ACC112 (cell line): Measurements from ENCODE around the gene DIP2A.
"Not testable (repeated sequence)": the region's sequence is repeated elsewhere in the genome, so short reads cannot be mapped to it uniquely, and the experiment has no call there.

ENCODE experiments used
- H2AFZ ChIP-seq: fragments of 200-600 bp; sonication (generic); one replicate; pipeline ENCODE4 v1.6.0; 2017; ENCODE audit warnings: antibody characterized with exemption, low read length; ENCODE audit not compliant: unreplicated experiment
- H3K27ac ChIP-seq: fragments of 200-600 bp; sonication (generic); 2 replicates; pipeline ENCODE4 v1.5.1; 2014; ENCODE audit warnings: low read depth, mild to moderate bottlenecking, antibody characterized with exemption, low read length, moderate library complexity
- H3K27me3 ChIP-seq: fragments of 200-600 bp; sonication (generic); 2 replicates; pipeline ENCODE4 v1.6.1; 2014; ENCODE audit warnings: mild to moderate bottlenecking, antibody characterized with exemption, low read length, moderate library complexity, mixed read lengths; ENCODE audit not compliant: insufficient read depth
- H3K36me3 ChIP-seq: fragments of 200-600 bp; sonication (generic); 2 replicates; pipeline ENCODE4 v1.6.1; 2016; ENCODE audit warnings: mild to moderate bottlenecking, antibody characterized with exemption, low read length, moderate library complexity, mixed read lengths; ENCODE audit not compliant: insufficient read depth
- H3K4me1 ChIP-seq: fragments of 200-600 bp; sonication (generic); one replicate; pipeline ENCODE4 v1.6.1; 2016; ENCODE audit warnings: low read length, mixed read lengths; ENCODE audit not compliant: insufficient read depth, unreplicated experiment, control insufficient read depth
- H3K4me3 ChIP-seq: fragments of 200-600 bp; sonication (generic); 2 replicates; pipeline ENCODE4 v1.5.1; 2014; ENCODE audit warnings: mild to moderate bottlenecking, low read depth, low read length
- H3K79me2 ChIP-seq: fragments of 200-600 bp; sonication (generic); one replicate; pipeline ENCODE4 v1.6.0; 2016; ENCODE audit warnings: low read length; ENCODE audit not compliant: control insufficient read depth, unreplicated experiment, insufficient read depth

DIP2A gene

DNA sequence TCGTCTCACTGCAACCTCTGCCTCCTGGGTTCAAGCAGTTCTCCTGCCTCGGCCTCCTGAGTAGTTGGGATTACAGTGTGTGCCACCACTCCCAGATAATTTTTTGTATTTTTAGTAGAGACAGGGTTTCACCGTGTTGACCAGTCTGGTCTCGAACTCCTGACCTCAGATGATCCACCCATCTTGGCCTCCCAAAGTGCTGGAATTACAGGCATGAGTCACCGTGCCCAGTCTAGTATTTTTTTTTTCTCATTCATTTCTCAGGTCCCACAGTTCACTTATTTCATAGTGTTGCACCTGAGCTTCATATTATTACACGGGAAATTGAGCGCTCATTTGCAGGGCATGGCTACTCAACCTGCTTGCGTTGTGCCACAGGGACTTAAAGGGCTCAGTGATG is 68.7 kb downstream of the DIP2A start:
- H3K27ac ChIP-seq, H3K27me3 ChIP-seq, H2AFZ ChIP-seq, H3K4me3 ChIP-seq, H3K36me3 ChIP-seq, H3K79me2 ChIP-seq: not testable (repeated sequence)
- peaks cover 13% of the 10 kb centered on the region for H3K4me1 ChIP-seq

DNA sequence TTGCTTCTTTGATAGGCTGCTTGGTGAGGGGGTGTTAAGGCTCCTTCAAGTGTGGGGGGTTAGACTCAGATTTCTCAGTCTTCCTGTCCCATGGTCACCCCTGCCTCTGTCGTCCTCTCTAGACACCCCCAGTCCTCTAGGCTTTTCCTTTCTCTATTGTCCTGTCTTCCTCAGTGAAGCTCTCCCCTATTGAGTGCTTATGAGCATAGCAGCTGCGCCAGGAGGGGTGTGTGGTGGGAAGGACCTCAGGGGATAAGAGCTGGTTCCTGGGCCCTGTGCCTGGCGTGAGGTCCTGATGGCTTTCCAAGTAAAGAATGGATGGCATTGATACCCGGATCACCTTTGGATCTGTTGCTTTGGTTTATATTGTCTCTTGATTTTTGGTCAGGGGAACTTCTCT is 69.1 kb downstream of the DIP2A start:
- H3K4me1 ChIP-seq: peaks cover 13% of the 10 kb centered on the region
- H3K27ac ChIP-seq: no peak overlapping the region

DNA sequence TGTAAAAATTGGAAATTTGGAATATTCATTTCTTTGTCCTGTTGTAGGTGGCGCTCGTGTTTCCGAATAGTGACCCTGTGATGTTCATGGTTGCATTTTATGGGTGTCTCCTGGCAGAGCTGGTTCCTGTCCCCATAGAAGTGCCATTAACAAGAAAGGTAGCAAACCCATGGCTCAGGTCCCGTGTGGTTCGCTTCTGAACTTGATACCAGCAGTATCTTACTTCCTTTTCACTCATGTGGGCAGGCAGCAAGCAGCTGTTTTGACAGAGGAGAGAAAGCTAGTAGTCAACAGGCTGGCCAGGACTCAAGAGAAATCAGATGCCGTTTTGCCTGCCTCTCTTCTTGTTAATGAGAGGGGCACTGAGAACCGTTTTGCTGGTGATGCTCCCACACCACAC is 73.4 kb downstream of the DIP2A start:
- H3K36me3 ChIP-seq: no peaks in the 10 kb centered on the region; the same call in 1 of the 2 replicates
- no peak overlapping the region for H2AFZ ChIP-seq
- H3K27ac ChIP-seq: no peak overlapping the region
- no peaks in the 10 kb centered on the region for H3K27me3 ChIP-seq
- no peak overlapping the region for H3K4me3 ChIP-seq
- H3K4me1 ChIP-seq: peaks cover 6% of the 10 kb centered on the region
- peaks cover 3% of the 10 kb centered on the region for H3K79me2 ChIP-seq

More for the DNA sequence above, 69.1 kb downstream of the DIP2A start:
- H3K4me3 ChIP-seq: no peak overlapping the region
- no peak overlapping the region for H2AFZ ChIP-seq
- H3K27me3 ChIP-seq: no peaks in the 10 kb centered on the region
- peaks cover 3% of the 10 kb centered on the region for H3K79me2 ChIP-seq
- peaks cover 3% of the 10 kb centered on the region; the same call in 1 of the 2 replicates for H3K36me3 ChIP-seq

DNA sequence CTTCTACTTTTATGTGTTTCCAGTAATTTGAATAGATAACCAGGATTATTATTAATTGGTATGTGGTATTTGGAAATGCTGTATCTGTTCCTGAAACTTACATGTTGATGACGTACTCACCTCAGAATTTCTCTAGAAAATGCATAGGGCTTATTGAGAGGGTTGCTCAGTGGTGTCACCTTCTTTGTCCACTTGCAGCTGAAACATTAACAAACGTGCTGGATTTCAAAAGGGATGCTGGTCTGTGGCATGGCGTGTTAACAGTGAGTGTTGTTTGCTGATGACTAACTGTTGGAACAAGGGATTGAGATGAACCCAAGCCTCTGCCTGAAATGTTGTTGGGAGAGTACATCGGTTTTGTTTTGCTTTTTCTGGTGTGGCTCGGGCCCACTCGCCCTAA is 78.3 kb downstream of the DIP2A start:
- Histone ChIP-seq H3K36me3 (peaks cover 3% of the 10 kb centered on the region; the same call in 1 of the 2 replicates), H3K79me2 (no peaks in the 10 kb centered on the region), H3K27me3 (no peaks in the 10 kb centered on the region), H3K27ac (no peak overlapping the region), H3K4me3 (no peak overlapping the region), H2AFZ (no peak overlapping the region), H3K4me1 (no peaks in the 10 kb centered on the region)

DNA sequence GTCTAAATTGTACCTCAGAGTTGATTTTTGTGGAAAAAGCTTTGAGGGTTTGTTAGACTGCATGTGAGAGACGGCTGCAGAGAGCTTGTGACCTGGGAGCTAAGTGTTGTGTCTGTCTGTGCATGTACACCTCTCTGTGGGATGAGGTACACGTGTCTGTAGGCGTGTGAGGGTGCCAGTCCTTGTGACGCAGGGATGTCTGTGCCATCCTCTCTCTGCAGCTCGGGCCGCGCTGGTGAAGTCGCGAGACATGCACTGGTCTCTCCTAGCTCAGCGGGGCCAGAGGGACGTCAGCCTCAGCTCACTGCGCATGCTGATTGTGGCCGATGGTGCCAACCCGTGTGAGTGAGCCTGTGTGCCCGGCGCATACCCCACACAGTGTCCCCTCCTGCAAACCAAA is 79.6 kb downstream of the DIP2A start:
- Histone ChIP-seq H3K4me3 (no peak overlapping the region), H3K36me3 (peaks cover 3% of the 10 kb centered on the region; the same call in 1 of the 2 replicates), H3K79me2 (no peaks in the 10 kb centered on the region), H3K27ac (no peak overlapping the region), H3K4me1 (no peaks in the 10 kb centered on the region), H2AFZ (no peak overlapping the region), H3K27me3 (no peaks in the 10 kb centered on the region)

DNA sequence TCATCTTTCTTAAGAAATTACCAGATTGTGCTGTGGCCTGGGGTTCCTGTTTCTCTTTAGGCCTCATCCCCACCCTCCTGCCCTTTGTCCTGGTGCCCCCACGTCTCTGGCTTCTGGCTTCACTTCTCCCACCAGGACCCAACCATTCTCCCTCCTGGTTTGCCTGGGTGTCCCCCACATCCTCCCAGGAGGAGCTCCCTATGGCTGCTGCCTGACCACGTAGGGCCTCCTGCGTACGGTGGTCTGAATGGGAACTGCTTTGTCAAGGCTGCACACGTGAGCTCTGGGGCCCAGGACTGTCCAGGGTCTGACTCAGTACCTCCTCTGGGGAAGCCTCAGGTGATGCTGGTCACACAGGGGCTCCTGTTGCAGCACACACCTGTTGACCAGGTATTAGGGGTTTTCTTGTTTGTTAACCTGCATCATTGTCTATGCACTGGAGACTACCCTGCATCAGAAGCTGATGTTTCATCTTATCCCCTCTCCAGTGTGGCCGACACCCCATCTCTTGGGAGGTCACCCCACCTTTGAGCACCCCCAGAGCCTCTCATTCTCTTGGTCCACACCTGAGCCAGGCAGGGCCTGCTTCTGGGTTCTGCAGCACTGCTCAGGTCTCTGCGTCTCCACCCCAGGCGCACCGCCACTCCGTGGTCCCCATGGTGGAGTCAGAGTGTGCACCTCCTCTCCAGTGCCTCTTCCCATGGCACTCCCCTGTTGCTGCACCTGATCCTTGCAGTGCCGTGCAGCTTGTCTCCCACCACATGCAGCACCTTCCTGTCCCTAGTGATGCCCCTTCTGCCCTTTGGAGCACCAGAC is 80.4 kb downstream of the DIP2A start:
- Histone ChIP-seq H3K36me3 (peaks cover 3% of the 10 kb centered on the region; the same call in 1 of the 2 replicates), H3K27ac (no peak overlapping the region), H3K4me3 (no peak overlapping the region), H3K79me2 (no peaks in the 10 kb centered on the region), H3K27me3 (no peaks in the 10 kb centered on the region), H3K4me1 (no peaks in the 10 kb centered on the region), H2AFZ (no peak overlapping the region)

DNA sequence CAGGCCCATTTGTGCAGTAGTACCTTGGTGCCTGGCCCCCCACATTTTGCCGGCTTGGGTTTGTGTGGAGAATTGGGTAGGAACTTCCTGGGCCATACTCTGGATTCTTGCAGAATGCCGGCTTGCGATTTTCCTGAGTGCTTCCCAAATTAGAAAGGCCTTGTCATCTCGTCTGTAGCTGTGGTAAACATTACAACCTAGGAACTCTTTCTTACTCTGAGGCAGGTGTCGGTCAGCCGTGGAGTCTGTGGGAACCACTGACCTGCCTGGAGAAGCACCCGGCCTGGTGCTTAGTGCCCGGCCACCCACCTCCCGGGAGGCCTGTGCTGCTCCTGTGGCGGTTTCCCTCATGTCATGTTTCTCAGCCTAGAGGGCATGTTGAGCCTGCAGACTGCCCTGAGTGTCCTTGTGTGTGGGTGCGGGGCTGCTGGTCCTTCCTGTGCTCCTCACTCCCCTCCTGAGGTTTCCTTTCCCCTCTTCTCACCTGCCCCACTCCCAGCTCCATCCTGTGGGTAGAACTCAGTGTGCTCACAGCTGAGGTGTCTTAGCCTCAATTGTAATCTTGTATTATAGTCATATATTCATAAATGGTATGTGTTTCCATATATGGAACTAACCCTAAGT is 81.5 kb downstream of the DIP2A start:
- Histone ChIP-seq H3K27me3 (no peaks in the 10 kb centered on the region), H3K4me3 (no peak overlapping the region), H3K4me1 (no peaks in the 10 kb centered on the region), H3K36me3 (peaks cover 3% of the 10 kb centered on the region; the same call in 1 of the 2 replicates), H3K27ac (no peak overlapping the region), H2AFZ (no peak overlapping the region), H3K79me2 (no peaks in the 10 kb centered on the region)

DNA sequence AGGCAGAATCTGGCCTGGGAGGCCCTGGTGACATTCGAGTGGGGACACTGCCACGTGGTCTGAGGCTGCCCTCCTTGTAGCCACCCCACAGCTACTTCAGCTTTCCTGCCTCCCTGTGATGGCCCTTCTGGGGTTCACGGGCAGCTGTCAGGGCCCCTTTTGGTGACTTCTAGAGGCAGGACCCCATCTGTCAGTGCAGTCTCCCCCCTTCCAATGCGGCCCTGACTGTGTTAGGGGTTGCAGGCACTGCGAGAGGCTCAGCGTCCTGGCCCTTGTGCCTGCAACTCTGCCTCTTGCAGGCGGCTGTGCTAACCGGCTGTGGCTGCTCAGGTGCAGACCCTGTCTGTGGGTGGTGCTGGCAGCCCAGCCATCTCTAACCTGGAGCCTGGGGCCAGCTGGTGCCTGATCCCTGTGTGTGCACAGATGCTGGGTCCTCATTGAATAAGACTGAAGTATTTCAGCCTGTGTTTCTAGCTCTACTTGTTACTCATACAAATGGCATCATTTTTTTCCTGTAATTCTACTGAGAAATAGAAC is 84.0 kb downstream of the DIP2A start:
- peaks cover 6% of the 10 kb centered on the region; the same call in 1 of the 2 replicates for H3K36me3 ChIP-seq
- no peak overlapping the region for H3K4me3 ChIP-seq
- no peak overlapping the region for H2AFZ ChIP-seq

DNA sequence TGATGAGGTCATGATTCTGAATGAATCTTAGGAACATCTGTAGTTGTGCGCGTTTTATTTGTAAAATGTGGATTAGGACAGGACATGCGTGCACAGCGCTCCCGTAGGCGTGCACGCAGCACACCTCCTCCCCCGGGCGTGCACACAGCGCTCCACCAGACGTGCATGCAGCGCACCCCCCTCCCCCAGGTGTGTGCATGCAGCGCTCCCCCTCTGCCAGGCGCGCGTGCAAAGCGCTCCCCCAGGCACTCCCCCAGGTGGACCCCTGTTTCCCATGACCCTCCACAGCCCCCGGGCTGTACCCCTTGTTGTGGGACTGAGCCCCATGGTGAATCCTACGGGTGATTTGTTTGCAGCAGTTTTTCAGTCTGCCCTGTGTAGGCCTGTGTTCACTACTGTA is 84.6 kb downstream of the DIP2A start:
- H3K36me3 ChIP-seq: peaks cover 7% of the 10 kb centered on the region; the same call in 1 of the 2 replicates
- H3K79me2 ChIP-seq: no peaks in the 10 kb centered on the region
- H2AFZ ChIP-seq: no peak overlapping the region
- H3K27ac ChIP-seq: no peak overlapping the region
- no peaks in the 10 kb centered on the region for H3K27me3 ChIP-seq
- no peaks in the 10 kb centered on the region for H3K4me1 ChIP-seq
- H3K4me3 ChIP-seq: no peak overlapping the region

More for the DNA sequence above, 84.0 kb downstream of the DIP2A start:
- no peaks in the 10 kb centered on the region for H3K27me3 ChIP-seq
- no peak overlapping the region for H3K27ac ChIP-seq
- no peaks in the 10 kb centered on the region for H3K79me2 ChIP-seq
- H3K4me1 ChIP-seq: no peaks in the 10 kb centered on the region

DNA sequence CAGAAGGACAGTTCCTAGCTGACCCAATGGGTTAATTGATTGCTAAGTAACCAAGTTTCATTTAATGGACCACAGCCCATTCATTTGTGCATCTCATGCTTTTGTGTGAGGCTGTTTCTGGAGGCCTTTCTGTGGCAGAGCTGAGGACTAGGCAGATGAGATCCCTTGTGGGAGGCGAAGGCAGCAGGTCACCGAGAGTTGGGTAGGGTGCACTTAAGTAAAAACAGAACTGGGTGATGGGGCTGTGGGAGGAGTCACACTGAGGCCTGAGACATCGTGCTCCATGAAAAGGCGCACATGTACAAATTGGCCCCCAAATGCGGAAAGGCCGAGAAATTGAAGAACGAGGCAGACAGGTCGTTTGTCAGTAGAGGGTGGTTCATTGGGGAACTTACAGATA is 85.3 kb downstream of the DIP2A start:
- Histone ChIP-seq H3K4me3 (no peak overlapping the region), H2AFZ (no peak overlapping the region), H3K36me3 (peaks cover 14% of the 10 kb centered on the region), H3K27me3 (no peaks in the 10 kb centered on the region), H3K27ac (no peak overlapping the region), H3K79me2 (no peaks in the 10 kb centered on the region), H3K4me1 (no peaks in the 10 kb centered on the region)
